Activated T-cell treated with anti-CD3 and anti-CD28 coated beads for 1 hour (primary cell): ENCODE data around the gene FHAD1.
"Not testable (repeated sequence)": the region's sequence is repeated elsewhere in the genome, so short reads cannot be mapped to it uniquely, and the experiment has no call there.

Source experiments
- DNase-seq: peaks from one replicate; pipeline ENCODE4 v3.0.0-alpha.2; 2020; ENCODE audit warnings: low read depth

The FHAD1 gene

DNA sequence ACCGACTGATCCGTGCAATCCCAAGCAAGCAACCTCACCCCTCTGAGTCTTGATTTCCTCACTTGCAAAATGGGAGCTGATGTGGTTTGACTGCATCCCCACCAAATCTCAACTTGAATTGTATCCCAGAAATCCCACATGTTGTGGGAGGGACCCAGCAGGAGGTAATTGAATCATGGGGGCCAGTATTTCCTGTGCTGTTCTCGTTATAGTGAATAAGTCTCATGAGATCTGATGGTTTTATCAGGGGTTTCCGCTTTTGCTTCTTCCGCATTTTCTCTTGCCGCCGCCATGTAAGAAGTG, 58.4 kb downstream of the FHAD1 start:
- DNase-seq: no peak

DNA sequence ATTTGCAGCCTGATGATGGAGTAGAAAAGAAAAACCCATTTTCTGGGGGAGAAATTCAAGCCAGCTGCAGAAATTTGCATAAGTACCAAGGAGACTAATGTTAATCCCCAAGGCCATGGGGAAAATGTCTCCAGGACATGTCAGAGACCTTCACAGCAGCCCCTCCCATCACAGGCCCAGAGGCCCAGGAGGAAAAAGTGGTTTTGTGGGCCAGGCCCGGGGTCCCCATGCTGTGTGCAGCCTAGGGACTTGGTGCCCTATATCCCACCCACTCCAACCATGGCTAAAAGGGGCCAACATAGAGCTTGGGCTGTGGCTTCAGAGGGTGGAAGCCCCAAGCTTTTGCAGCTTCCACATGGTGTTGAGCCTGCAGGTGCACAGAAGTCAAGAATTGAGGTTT, 59.3 kb downstream of the FHAD1 start:
- DNase-seq: not testable (repeated sequence)

DNA sequence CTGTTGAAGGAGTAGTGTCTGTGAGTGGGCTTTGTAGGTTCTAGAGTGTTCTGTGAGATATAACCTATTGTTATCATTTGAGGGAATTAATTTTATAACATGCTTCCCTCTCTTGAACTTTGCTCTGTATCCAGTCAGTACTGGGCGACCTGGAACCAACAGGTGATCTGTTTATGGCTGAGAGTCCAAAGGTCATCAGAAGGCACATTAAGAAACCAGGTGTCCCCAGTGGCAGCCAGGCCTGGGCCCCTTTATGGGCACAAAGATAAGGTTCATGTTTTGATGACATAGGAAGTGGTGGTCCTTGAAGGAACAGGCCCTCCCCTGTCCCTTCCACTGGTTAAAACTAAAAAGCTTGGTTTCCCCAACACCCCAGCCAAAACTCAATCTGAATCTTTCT, 61.1 kb downstream of the FHAD1 start:
- DNase-seq: no peak

DNA sequence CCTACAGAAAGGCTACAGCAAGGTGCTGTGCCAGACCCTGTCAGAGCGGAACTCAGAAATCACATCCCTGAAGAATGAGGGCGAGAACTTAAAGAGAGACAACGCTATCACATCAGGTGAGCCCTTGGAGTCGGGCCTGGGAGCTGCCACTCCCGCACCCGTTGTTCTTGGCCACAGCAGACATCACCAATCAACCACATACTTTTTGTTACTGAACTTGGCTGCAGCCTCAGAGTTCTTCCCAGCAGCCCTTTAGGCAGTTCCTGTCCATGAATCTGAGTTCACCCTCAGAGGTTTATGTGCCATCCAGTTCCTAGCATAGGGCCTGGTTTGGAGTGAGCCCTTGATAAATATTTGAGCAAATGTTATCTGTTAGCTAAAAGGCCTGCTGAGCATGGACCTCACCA, 61.6 kb downstream of the FHAD1 start:
- no peak for DNase-seq

DNA sequence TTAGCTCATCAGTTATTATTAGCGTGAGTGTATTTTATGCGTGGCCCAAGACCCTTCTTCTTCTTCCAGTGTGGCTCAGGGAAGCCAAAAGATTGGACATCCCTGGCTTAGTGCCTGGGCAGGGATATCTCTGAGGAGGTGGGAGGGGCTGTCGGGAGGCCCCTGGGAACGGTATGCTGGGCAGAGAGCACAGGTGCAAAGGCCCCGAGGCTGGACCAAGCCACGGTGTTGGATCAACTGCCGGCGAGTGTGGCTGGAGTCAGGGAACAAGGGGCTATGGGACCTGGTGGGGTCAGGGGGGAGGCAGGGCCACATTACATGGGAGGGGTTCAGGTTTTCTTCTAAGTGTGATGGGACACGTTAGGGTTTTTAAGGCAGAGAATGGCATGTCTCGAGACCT, 62.7 kb downstream of the FHAD1 start:
- no peak for DNase-seq

DNA sequence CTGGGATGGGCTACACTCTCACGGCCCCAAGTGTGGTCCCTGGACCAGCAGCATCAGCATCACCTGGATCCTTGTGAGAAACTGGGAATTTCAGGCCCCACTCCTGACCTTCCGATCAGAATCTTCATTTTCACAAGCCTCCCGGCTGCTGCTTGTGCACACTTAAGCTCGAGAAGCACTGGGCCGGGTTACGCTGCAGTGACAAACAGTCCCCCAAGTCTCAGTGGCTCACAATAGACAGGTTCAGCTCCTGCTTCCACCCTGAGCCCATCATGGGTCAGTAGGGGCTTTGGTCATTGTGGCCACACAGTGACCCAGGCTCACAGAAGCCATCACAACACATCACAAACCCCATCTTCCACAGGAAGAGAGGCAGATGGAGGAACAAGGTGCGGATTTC, 63.5 kb downstream of the FHAD1 start:
- DNase-seq: no peak

DNA sequence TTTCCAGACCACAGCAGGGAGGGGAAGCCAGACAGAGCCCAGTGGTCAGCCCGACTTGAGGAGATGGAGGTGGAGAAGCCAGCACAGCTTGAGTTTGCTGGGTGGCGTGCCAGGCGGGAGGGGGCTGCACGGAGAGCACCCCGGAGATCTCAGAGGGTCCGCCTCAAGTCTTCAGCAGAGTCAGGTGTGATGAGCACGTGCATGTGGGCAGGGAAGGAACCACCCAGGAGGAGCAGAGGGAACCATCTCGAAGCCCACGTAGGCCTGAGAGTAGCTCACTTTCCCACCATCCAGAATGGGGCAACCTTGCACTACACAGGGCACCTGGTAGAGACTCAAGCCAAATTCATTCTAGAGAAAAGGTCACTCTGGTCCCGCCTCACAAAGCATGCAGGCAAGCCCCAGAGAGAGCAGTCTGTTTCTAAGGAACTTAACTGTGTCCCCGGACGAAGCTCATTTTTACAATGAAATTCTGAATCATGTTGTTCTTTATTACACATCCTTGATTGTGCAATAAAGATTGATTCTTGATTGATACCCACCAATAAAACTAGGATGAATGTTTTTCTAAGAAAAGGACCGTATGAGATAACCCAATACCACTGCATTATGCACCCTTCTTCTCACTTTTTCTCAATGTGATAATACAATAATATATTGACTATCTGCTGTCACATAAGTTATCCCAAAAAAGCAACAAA, 64.2 kb downstream of the FHAD1 start:
- DNase-seq: no peak

DNA sequence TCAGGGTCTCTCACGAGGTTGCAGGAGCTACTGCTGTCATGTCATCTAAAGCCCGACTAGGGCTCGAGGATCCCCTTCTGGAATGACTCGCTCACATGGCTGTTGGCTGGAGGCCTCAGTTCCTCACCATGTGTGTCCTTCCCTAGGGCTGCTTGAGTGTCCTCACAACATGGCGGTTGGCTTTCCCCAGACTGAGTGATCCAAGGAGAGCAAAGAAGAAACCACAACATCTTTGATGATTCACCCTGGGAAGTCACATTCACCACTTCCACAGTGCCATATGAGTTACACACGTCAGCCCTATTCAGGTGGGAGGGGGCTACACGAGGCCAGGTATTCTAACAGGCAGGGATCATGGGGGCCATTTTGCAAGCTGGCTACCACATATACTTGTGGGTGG, 64.9 kb downstream of the FHAD1 start:
- no peak for DNase-seq

DNA sequence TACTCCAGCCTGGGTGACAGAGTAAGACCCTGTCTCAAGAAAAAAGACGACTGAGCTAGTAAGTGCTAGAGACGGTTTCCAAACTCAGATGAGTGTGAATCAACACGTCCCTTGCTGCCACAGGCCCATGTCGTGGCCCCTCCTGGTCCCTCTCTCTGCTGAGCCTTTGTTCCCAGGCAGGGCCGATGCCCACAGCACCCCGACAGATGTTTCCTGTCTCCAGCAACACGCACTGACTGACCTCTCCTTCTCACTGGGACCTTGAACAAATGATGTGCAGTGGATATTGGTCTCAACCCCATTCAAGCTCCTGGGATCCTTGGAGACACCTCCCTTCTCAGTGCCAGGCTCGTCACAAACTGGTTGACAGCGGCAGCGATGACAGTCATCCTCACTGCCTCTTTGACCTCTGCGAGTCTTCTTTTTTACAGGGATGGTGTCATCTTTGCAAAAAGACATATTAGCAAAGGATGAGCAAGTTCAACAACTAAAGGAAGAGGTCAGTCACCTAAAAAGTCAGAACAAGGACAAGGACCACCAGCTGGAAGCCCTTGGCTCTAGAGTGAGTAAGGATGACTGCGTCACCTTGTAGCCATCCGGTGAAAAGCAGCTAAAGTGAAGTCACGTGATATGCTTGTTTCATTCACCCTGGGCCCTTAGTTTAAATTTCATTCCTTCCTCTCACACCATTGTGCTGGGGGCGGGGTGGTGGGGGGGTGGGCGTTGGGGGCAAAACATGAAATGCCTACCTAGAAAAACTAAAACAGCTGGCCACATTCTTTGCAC, 65.8 kb downstream of the FHAD1 start:
- no peak for DNase-seq

DNA sequence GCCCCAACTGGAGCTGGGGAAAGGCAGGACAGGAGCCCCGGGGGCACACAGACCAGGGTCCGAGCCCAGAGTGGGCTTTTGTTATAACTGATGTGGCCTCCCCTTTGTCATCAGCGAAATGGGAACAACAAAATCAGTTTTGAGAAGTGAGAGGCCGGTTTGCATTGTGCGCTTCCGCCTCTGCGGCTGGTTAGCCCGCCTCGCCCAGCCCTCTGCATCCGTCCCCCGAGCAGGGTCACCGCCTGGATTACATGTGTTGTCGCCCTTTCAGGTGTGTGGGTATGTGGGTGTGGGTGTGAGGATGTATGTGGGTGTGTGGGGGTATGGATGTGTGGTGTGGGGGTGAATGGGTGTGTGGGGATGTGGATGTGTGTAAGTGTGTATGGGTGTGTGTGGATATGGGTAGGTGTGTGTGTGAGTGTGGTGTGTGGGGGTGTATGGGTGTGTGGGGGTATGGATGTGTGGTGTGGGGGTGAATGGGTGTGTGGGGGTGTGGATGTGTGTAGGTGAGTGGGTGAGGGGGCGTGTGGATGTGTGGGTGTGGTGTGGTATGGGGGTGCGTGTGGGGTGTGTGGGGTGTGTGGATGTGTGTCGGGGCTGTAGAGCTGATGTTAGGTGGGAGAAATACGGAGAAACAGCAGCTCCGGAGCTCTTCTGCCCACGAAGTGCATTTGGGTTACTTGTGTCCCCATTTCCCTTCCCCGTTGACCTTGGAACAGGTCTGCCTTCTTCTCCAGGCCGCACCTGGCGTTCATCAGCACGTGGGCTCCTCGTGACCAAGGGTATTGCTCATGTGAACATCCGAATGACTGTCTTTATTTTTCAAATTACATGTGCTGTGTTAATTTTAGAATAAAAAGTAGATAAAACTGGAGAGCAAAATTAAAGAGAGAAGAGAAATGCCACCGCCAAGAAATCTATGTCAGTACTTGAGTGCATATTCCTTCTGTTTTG, 67.6 kb downstream of the FHAD1 start:
- no peak for DNase-seq

DNA sequence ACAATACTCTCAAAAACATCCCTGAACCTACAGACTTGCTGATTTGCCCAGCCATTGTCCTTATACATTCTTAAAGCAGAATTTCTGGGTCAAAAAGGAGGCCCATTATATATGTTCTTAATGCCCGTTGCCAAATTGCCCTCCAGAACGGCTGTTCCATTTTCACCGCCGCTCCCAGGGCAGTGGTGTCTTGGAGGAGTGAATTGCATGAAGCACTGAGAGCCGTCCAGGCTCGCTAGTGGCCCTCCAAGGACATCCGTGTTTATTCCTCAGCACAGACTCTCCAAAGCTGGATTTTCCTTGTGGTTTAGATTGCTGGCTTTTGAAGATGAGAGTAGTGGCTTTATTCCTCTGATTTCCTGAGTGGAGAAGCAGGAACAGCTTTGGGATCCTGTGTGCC, 68.8 kb downstream of the FHAD1 start:
- DNase-seq: no peak

DNA sequence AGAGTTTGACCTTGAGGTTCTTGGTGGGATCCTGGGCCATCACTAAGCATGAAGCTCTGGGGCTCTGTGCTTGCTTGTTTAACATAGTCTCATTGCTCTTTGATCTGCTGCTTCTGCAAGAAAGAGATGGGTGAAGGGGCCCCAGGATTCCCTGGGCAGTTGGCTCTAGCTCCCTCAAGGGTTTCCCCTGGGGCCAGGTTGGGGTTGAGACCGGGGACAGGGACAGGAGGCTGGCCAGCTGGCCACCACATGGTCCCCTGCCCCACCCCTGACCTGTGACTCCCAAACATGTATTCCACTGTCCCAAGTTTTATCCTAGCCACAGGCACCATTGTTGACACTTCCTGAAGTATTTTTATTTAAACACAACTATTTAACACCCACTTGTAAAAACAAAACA, 69.5 kb downstream of the FHAD1 start:
- no peak for DNase-seq

DNA sequence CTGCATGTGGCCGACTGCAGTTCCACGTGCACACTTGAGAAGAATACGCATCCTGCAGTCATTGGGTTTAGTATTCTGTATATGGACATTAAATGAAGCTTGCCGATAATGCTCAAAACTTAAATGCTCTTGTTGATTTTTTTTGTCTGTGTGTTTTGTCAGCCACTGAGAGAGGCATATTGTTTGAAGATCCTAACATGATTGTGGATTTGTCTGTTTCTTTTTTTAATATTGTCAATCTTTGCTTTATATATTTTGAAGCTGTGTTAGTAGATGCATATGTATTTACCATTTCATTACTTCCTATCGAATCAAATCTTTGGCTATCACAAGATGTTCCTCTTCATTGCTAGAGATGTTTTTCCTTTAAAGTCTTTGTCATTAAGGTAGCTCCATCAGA, 73.2 kb downstream of the FHAD1 start:
- no peak for DNase-seq

DNA sequence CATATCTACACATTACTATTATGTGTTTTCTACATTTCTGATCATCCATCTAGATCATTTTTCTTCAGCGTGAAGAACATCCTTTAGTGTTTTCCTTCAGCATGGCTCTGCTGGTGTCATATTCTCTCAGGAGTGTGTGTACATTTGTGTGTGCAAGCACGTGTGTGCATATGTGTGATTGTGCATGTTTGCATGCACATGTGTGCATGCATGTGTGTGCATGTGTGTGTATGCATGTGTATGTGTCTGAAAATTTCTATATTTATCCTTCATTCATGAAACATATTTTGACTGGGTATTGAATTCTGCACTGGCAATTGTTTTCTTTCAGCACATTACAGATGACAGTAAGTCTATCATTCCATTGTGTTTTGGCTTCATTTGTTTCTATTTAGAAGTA, 74.6 kb downstream of the FHAD1 start:
- no peak for DNase-seq

DNA sequence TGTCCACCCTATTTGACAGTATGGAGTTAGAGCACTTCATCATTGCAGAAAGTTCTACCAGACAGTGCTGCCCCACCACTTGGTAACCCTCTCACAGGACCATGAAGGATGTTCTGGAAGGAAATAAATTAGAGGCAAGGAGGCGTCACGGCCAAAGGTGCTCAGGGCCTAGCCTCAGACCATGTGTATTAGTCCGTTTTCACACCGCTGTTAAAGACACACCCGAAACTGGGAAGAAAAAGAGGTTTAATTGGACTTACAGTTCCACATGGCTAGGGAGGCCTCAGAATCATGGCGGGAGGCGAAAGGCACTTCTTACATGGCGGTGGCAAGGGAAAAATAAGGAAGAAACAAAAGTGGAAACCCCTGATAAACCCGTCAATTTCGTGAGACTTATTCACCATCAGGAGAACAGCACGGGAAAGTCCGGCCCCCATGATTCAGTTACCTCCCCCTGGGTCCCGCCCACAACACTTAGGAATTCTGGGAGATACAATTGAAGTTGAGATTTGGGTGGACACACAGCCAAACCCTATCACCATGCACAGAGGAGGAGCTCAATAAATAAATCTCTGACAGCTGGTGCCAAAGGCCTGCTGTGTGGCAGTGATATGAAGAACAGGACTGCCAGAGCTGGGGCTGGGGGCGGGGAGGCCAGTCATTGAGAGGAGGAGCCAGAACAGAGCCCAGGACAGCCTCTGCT, 75.8 kb downstream of the FHAD1 start:
- DNase-seq: no peak

DNA sequence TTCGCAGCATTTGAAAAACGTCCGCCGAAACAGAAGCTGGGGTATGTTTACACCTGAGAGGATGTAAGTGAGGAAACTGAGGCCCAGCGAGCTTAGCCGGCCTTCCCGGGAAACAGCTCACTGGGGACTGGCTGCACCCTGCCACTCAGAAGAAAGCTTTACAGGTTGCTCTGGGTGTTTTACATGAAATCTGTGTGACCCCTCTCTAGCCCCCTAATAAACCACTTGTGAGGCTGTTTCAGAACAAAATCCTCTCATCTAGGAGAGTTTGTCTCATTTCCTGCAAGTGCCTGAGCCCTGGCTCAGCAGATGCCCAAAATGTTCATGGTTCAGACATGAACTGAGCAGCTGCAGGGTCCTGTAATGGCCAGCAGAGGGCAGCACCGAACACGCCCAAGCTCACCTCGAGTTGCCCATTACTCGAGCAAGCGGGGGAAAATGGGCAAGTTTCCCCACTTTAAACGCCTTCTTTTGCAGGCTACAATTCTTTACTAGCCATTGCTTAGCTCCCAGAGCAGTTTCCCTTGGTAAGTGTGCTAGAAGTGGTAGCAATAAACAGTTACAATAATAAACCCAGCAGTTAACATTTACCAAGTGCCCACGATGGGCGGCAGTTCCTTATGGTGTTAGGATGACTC, 76.4 kb downstream of the FHAD1 start:
- peak; percentile 63 for DNase-seq

DNA sequence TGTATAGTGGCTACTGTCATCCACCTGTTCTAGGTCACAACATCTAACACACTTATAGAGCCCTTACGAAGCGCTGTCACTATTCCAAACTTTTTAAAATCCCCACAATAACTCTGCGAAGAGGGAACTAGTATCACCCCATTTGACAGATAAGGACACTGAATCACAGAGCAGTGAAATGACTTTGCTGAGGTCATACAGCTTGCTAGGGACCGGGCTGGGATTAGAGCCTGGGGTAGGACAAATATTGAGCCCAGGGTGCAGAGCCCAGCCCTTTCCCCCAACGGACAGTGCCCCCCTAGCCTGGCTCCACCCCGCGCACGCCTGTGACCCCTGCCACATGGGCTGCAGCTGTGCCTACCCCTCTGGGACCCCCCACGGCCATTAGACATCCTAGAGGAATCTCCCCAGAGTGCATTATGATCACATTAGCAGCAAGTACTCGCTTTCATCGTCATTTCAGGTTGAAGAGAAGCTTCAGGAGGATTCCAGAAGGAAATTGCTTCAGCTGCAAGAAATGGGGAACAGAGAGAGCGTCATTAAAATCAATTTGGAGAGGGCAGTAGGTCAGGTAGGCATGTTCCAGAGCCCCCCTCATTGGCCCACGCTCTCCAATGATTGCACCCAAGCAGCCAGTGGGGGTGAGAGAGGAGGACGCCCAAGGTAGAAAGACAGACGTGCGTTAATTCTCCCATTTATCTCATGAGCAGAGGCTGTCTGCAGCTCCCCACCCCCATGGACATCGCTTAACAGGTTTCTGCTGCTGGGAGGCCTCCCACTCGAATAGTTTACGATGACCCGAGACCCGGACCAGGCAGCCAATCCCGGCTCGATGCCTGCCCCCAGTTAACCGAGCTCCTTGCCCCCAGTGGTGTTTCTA, 77.2 kb downstream of the FHAD1 start:
- DNase-seq: no peak

DNA sequence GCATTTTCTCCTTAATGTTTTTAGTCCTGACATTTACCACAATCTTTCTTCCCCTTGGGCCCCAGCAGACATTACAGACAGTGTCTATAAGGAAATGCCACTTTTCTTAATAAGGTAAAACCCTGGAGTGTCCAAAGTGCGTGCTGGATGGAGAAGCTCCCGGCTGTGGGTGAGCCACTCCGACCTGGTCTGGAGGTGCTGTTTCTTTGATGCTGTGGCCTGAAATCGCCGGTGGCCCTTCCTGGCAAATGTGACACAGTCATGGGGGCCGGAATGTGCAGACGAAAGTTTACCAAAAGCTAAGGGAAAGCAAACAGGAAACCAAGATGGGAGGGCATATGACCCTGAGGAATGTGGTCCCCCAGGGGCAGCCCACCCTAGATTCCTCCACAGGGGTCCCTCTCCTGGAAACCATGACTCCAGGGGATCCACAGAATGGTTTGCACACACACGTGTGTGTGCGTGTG, 77.9 kb downstream of the FHAD1 start:
- no peak for DNase-seq

DNA sequence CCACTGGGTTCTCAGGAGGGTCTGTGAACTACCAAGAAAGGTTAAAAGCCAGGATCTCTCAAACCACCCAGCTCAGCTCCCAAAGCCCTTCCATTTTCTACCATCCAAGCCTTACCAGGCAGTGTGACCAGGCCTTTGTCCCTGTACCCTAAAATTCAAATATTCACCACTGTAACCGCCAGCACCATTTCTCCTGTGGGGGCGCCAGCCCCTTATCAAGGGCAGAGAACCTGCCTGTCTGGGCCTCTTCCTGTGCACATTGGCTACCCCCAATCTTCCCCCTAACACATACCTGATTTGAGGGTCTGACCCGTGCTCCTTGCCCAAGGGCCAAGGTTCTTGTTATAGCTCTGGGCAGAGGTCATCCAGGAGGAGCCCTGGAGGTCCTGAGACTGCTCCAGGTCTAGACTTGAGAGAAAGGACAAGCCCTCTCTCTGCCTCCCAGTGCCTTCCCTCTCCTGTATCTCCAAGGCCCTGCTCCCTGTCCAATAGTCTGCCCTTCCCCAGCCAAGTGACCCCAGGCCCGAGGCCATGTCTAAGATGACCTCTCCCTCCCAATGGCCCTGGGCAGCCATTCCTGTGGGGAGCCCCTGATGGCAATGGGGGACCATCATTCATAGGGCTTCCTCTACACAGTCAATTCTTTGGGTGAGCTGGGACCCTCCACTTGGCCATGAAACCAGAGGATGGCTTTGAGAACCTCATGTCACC, 78.5 kb downstream of the FHAD1 start:
- DNase-seq: no peak
